ENCODE data around the gene AOC2.

GRCh38 chr17:42832934-42833766 is 11.2 kb upstream of the AOC2 start, which contains the start of gene PSME3:
- TF ChIP-seq EZH2 (IDR thresholded peaks at IDR 0.05; ENCODE audit: borderline replicate concordance) (no peak), EZH2phosphoT487 (IDR thresholded peaks at IDR 0.05; ENCODE audit: low read depth, severe bottlenecking, unreplicated experiment) (no peak)
- TF ChIP-seq, protein P1, sequence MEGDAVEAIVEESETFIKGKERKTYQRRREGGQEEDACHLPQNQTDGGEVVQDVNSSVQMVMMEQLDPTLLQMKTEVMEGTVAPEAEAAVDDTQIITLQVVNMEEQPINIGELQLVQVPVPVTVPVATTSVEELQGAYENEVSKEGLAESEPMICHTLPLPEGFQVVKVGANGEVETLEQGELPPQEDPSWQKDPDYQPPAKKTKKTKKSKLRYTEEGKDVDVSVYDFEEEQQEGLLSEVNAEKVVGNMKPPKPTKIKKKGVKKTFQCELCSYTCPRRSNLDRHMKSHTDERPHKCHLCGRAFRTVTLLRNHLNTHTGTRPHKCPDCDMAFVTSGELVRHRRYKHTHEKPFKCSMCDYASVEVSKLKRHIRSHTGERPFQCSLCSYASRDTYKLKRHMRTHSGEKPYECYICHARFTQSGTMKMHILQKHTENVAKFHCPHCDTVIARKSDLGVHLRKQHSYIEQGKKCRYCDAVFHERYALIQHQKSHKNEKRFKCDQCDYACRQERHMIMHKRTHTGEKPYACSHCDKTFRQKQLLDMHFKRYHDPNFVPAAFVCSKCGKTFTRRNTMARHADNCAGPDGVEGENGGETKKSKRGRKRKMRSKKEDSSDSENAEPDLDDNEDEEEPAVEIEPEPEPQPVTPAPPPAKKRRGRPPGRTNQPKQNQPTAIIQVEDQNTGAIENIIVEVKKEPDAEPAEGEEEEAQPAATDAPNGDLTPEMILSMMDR (IDR thresholded peaks at IDR 0.05; ENCODE audit: poor library complexity): no peak

Measured in hepatocyte (in vitro differentiated cells).